ENCODE data around the gene ECEL1.

ECEL1 gene

GRCh38 chr2:232483923-232484627, 3.6 kb downstream of the ECEL1 start:
- DNase-seq (ENCODE audit: low spot score), result no peak

- DNase-seq (ENCODE audit: low spot score), result no peak
Measured at GRCh38 chr2:232483311-232483922, 4.2 kb downstream of the ECEL1 start.

- no peak for DNase-seq (ENCODE audit: low spot score)
Measured at GRCh38 chr2:232482301-232483238, 5.1 kb downstream of the ECEL1 start.

GRCh38 chr2:232481322-232482140, 6.1 kb downstream of the ECEL1 start:
- no peak for DNase-seq (ENCODE audit: low spot score)

GRCh38 chr2:232480201-232481190, 7.1 kb downstream of the ECEL1 start:
- no peak for DNase-seq (ENCODE audit: low spot score)

- no peak for DNase-seq (ENCODE audit: low spot score)
Measured at GRCh38 chr2:232479341-232480200, 8.1 kb downstream of the ECEL1 start.

GRCh38 chr2:232478571-232479340, 8.9 kb downstream of the ECEL1 start:
- DNase-seq (ENCODE audit: low spot score), result no peak

GRCh38 chr2:232477751-232478510, 9.7 kb downstream of the ECEL1 start:
- no peak for DNase-seq (ENCODE audit: low spot score)

- no peak for DNase-seq (ENCODE audit: low spot score)
Measured at GRCh38 chr2:232476791-232477190, 10.8 kb downstream of the ECEL1 start.

GRCh38 chr2:232476045-232476444, 11.6 kb downstream of the ECEL1 start:
- no peak for DNase-seq (ENCODE audit: low spot score)

- peak; percentile 8 for DNase-seq (ENCODE audit: low spot score)
Measured at GRCh38 chr2:232473467-232473890, 14.2 kb downstream of the ECEL1 start.

- DNase-seq (ENCODE audit: low spot score), result no peak
Measured at GRCh38 chr2:232466221-232466620, 21.4 kb downstream of the ECEL1 start.

GRCh38 chr2:232465061-232465460, 22.6 kb downstream of the ECEL1 start:
- no peak for DNase-seq (ENCODE audit: low spot score)

GRCh38 chr2:232464544-232464885, 23.1 kb downstream of the ECEL1 start:
- DNase-seq (ENCODE audit: low spot score), result no peak

- no peak for DNase-seq (ENCODE audit: low spot score)
Measured at GRCh38 chr2:232463701-232464543, 23.7 kb downstream of the ECEL1 start.

GRCh38 chr2:232460171-232460570, 27.5 kb downstream of the ECEL1 start:
- no peak for DNase-seq (ENCODE audit: low spot score)

- DNase-seq (ENCODE audit: low spot score), result no peak
Measured at GRCh38 chr2:232459419-232460035, 28.1 kb downstream of the ECEL1 start.

All from COLO829 (cell line).